Testis (tissue), 3 donors: Measurements from ENCODE around the gene MEMO1. TPM values are rescaled to one million over a fixed set of nuclear protein-coding genes. Genes with fewer than 3 reads are reported as not detected.

Source experiments
- DNase-seq: peaks from one replicate; pipeline ENCODE4 v3.0.0-alpha.2; 2019
- H3K27ac ChIP-seq, 2 donors: fragments of 200-600 bp; sonication (generic); one replicate each; pipeline ENCODE4 v1.5.1; 2019
- H3K27me3 ChIP-seq: fragments of 200-600 bp; sonication (generic); one replicate; pipeline ENCODE4 v1.5.1; 2019
- H3K36me3 ChIP-seq: fragments of 200-600 bp; sonication (generic); one replicate; pipeline ENCODE4 v1.5.1; 2017; ENCODE audit warnings: low read depth; ENCODE audit errors: missing control alignments
- H3K4me1 ChIP-seq: fragments of 200-600 bp; sonication (generic); one replicate; pipeline ENCODE4 v1.5.1; 2019
- H3K4me3 ChIP-seq, 2 donors: fragments of 200-600 bp; sonication (generic); one replicate each; pipeline ENCODE4 v1.5.1; 2017 to 2019
- H3K9me3 ChIP-seq: fragments of 200-600 bp; sonication (generic); one replicate; pipeline ENCODE4 v1.5.1; 2017
- CTCF ChIP-seq, 3 experiments: fragments of 450-650 bp in 2 of 3; fragments of 200-600 bp in 1 of 3; sonication (generic) in 1 of 3; IDR thresholded peaks; one replicate each; pipeline ENCODE4 v1.5.1; 2016 to 2019; ENCODE audit warnings: antibody characterized with exemption in 3 of 3, mild to moderate bottlenecking in 2 of 3, moderate library complexity in 1 of 3
- POLR2A ChIP-seq: fragments of 450-650 bp; IDR thresholded peaks from one replicate; pipeline ENCODE4 v1.6.1; 2017; ENCODE audit warnings: antibody characterized with exemption, mild to moderate bottlenecking, moderate library complexity
- WGBS, 2 donors: methylation state at CpG; one replicate each; pipeline ENCODE4 v1.1.5; 2018; 5-methylcytosine and 5-hydroxymethylcytosine counted together
- intact Hi-C: fragments of 100-400 bp; cut with DNase I; formaldehyde crosslinking; loops from one replicate; pipeline ENCODE4 v1.15.1; 2023; ENCODE audit warnings: low total_unique reads
- polyA plus RNA-seq: library from polyadenylated mRNA; stranded (reverse); fragments of 350-450 nt; fragmentation: Illumina TruSeq; extraction: RNeasy Lipid Tissue Mini Kit (QIAGEN cat#74804); gene quantifications from one replicate; pipeline ENCODE4 v1.2.3, GENCODE V29; 2014; ENCODE audit warnings: low read depth, low replicate concordance; ENCODE audit not compliant: insufficient read depth
- total RNA-seq, 2 donors: library from RNA; depleted of rRNA; stranded (reverse); fragments of >200 nt; gene quantifications; one replicate each; pipeline ENCODE4 v1.2.3, GENCODE V29; 2016

Gene MEMO1
- total and polyA plus RNA-seq, 3 donors from 2014 or later = 59.9 to 167 (median 61.1) TPM

GRCh38 chr2:31944828-31945571 lies 65.8 kb downstream of the MEMO1 start:
- Histone ChIP-seq H3K4me3 (no peak overlapping the region), H3K27me3 (no peaks in the 10 kb centered on the region), H3K4me1 (peaks cover 5% of the 10 kb centered on the region), H3K9me3 (no peaks in the 10 kb centered on the region), H3K27ac (no peak overlapping the region), H3K36me3 (no peaks in the 10 kb centered on the region)
- DNase-seq = no peak
- TF ChIP-seq POLR2A = no peak
- no peak for TF ChIP-seq CTCF (IDR thresholded peaks at IDR 0.05)
- WGBS, 2 donors = 64 to 78% methylated on average over 2 of the region's 2 CpGs
- intact Hi-C loops = no loop called here

DNA sequence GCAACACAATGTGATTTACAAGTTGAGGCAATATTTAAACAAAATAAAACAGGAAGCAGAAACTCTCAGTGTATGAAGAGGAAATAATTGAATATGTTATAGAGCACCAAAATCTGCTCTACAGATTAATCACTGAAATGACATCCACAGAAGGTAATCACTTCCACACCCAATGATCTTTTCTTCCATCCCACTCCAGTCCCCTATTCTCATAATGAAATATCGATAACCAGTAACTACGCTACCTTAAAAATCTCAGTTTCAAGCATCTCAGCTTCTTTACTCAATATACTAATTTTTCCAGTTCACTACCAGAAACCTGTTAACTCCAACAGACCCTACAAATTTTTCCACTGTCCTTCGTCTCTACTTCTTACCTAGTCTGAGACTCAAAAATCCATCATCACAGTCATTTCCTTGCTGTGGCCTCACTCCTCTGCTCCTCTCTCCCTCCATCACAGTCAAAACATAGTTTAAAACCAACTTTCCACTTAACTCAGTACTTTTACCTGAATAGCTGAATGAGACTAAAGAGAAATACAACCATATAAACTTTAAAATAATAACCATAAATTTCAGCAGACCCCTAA lies 67.1 kb downstream of the MEMO1 start:
- Histone ChIP-seq H3K4me1 (peaks cover 5% of the 10 kb centered on the region), H3K27me3 (no peaks in the 10 kb centered on the region), H3K9me3 (no peaks in the 10 kb centered on the region), H3K36me3 (no peaks in the 10 kb centered on the region), H3K27ac (no peak overlapping the region), H3K4me3 (no peak overlapping the region)
- intact Hi-C loops = no loop called here
- WGBS, 2 donors = 94 to 96% methylated on average over 3 of the region's 3 CpGs
- DNase-seq = no peak
- TF ChIP-seq CTCF (IDR thresholded peaks at IDR 0.05) (no peak), POLR2A (no peak)

GRCh38 chr2:31940920-31941319 lies 69.9 kb downstream of the MEMO1 start:
- H3K4me3 ChIP-seq = no peak overlapping the region
- H3K9me3 ChIP-seq = no peaks in the 10 kb centered on the region
- no peak overlapping the region for H3K27ac ChIP-seq
- DNase-seq = no peak
- intact Hi-C loops = no loop called here
- H3K27me3 ChIP-seq = no peaks in the 10 kb centered on the region
- H3K36me3 ChIP-seq = no peaks in the 10 kb centered on the region
- peaks cover 5% of the 10 kb centered on the region for H3K4me1 ChIP-seq
- TF ChIP-seq POLR2A (no peak), CTCF (IDR thresholded peaks at IDR 0.05) (no peak)
- WGBS, 2 donors = 93% methylated on average over 1 of the region's 1 CpG

GRCh38 chr2:31937741-31938140 lies 73.1 kb downstream of the MEMO1 start:
- no peaks in the 10 kb centered on the region for H3K27me3 ChIP-seq
- DNase-seq = no peak
- H3K9me3 ChIP-seq = no peaks in the 10 kb centered on the region
- H3K27ac ChIP-seq = no peak overlapping the region
- H3K36me3 ChIP-seq = no peaks in the 10 kb centered on the region
- intact Hi-C loops = no loop called here
- TF ChIP-seq POLR2A = no peak
- no peak for TF ChIP-seq CTCF (IDR thresholded peaks at IDR 0.05)
- WGBS, 2 donors = 94 to 97% methylated on average over 3 of the region's 3 CpGs
- no peaks in the 10 kb centered on the region for H3K4me1 ChIP-seq
- no peak overlapping the region for H3K4me3 ChIP-seq

GRCh38 chr2:31935370-31935769 lies 75.4 kb downstream of the MEMO1 start:
- no peaks in the 10 kb centered on the region for H3K36me3 ChIP-seq
- no peaks in the 10 kb centered on the region for H3K4me1 ChIP-seq
- no peaks in the 10 kb centered on the region for H3K9me3 ChIP-seq
- no peak overlapping the region for H3K27ac ChIP-seq
- WGBS, 2 donors = 85 to 86% methylated on average over 4 of the region's 4 CpGs
- H3K27me3 ChIP-seq = no peaks in the 10 kb centered on the region
- no peak for DNase-seq
- intact Hi-C loops = no loop called here
- no peak overlapping the region for H3K4me3 ChIP-seq
- TF ChIP-seq POLR2A (no peak), CTCF (IDR thresholded peaks at IDR 0.05) (no peak)
